Stimulated activated CD8-positive, alpha-beta memory T cell treated with anti-CD3 and anti-CD28 coated beads, Interleukin-7, amount 100 ng/mL, for 48 hours (primary cell): Measurements from ENCODE around the gene PCYT2.

Source experiments
- DNase-seq, 2 donors: peaks; one replicate each; pipeline ENCODE4 v3.0.0-alpha.2; 2020; ENCODE audit warnings: low read depth in 1 of 2; ENCODE audit errors: extremely low read depth in 1 of 2

The PCYT2 gene

GRCh38 chr17:81902023-81902652 lies 9.1 kb downstream of the PCYT2 start, which contains the start of gene NPB:
Gene NPB (plus strand): TSS chr17:81902238. CDS start chr17:81902278, 40 bp downstream.
- no peak for DNase-seq

- no peak for DNase-seq
Observed at GRCh38 chr17:81901167-81902022, 9.8 kb downstream of the PCYT2 start.

GRCh38 chr17:81900181-81900820 lies 10.9 kb downstream of the PCYT2 start:
- no peak for DNase-seq

GRCh38 chr17:81899514-81900166 lies 11.6 kb downstream of the PCYT2 start:
- no peak for DNase-seq

GRCh38 chr17:81898885-81899284 lies 12.3 kb downstream of the PCYT2 start:
- no peak for DNase-seq

GRCh38 chr17:81898029-81898866 lies 13.0 kb downstream of the PCYT2 start:
- no peak for DNase-seq

GRCh38 chr17:81895400-81895799 lies 15.8 kb downstream of the PCYT2 start:
- no peak for DNase-seq

GRCh38 chr17:81891303-81891552 lies 20.0 kb downstream of the PCYT2 start:
- no peak for DNase-seq

- DNase-seq: no peak
Observed at GRCh38 chr17:81890447-81891302, 20.5 kb downstream of the PCYT2 start.

- DNase-seq: no peak
Observed at GRCh38 chr17:81889602-81890001, 21.6 kb downstream of the PCYT2 start.

- no peak for DNase-seq
Observed at GRCh38 chr17:81888988-81889595, 22.1 kb downstream of the PCYT2 start.

GRCh38 chr17:81888105-81888987 lies 22.9 kb downstream of the PCYT2 start:
- DNase-seq: no peak

GRCh38 chr17:81885869-81886548 lies 25.2 kb downstream of the PCYT2 start:
- no peak for DNase-seq

- no peak for DNase-seq
Observed at GRCh38 chr17:81885454-81885853, 25.7 kb downstream of the PCYT2 start.

GRCh38 chr17:81884968-81885367 lies 26.2 kb downstream of the PCYT2 start:
- DNase-seq: no peak

- no peak for DNase-seq
Observed at GRCh38 chr17:81884520-81884919, 26.7 kb downstream of the PCYT2 start.

GRCh38 chr17:81879121-81879520 lies 32.1 kb downstream of the PCYT2 start:
- DNase-seq: no peak

- DNase-seq: no peak
Observed at GRCh38 chr17:81878294-81878693, 32.9 kb downstream of the PCYT2 start.
